GM18858 (cell line): ENCODE measurements around the gene CLIP2.
"Not testable (repeated sequence)": the region's sequence is repeated elsewhere in the genome, so short reads cannot be mapped to it uniquely, and the experiment has no call there.

Source experiments
- ATAC-seq: cut with Tn5 transposase; IDR thresholded peaks from one replicate; pipeline ENCODE4 v1.9.1; 2021; ENCODE audit not compliant: unreplicated experiment

Gene CLIP2

DNA sequence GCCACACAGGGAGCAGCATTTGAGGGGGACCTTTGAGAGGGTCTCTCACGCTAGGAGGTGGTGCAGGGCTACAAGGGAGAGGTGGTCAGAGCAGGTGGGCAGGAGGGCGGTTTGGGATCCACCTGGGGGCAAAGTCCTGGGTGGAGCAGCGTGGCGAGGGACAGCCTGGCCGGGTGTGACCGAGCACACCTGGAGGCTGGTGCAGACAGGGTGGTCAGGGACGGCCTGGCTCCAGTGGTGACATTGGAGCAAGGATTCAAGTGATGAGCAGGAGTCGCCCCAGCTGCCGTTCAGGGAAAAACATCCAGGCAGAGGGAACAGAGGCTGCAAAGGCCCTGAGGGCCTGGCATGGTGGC is 36.0 kb downstream of the CLIP2 start:
- ATAC-seq = no peak

DNA sequence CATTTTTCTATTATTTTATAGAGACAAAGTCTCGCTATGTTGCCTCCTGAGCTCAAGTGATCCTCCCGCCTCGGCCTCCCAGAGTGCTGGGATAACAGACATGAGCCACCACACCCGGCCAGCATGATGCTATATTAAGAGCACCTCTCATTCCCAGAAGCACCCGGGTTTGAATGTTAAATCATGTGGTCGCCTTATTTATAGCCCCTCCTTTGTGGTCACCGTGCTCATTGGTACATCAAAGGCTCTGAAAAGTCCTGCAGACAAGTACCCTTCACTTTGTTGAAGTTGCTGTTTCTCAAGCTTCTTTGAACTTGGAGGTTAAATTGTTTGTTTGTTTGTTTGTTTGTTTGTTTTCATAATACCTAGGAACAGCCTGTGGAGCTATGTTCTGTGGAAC is 40.0 kb downstream of the CLIP2 start:
- ATAC-seq = no peak

DNA sequence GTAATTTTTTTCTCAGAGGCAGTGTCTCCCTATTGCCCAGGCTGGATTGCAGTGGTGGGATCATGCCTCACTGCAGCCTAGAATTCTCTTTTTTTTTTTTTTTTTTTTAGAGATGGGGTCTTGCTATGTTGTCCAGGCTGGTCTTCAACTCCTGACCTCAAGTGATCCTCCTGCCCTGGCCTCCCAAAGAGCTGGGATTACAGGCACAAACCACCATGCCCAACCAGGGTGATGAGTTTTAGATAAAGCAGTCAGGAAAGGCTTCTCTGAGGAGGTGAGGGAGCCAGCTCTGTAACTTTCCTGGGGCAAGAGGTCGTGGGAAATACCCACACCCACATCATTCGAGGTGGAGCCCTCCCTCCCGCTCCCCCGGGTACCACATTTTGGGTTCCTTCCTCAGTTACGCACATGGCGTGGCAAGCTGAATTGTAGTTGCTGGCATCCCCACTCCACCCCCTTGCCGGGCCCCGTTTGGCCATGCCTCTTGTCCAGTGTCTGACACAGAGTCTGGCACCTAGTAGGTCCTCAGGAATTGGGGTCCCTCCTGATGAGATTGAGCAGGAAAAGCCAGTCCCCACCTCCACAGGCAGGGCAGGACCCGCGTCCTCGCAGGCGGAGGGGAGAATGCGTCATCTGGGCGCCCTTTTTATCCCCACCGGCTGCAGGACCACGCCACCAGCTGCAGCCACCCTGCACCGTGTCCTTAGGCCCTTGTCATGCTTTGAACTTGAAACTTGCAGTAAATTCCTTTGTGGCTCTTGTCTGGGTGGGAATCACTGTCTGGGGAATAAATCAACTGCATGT is 43.4 kb downstream of the CLIP2 start:
- ATAC-seq = no peak

GRCh38 chr7:74334030-74334429 is 44.8 kb downstream of the CLIP2 start:
- no peak for ATAC-seq

DNA sequence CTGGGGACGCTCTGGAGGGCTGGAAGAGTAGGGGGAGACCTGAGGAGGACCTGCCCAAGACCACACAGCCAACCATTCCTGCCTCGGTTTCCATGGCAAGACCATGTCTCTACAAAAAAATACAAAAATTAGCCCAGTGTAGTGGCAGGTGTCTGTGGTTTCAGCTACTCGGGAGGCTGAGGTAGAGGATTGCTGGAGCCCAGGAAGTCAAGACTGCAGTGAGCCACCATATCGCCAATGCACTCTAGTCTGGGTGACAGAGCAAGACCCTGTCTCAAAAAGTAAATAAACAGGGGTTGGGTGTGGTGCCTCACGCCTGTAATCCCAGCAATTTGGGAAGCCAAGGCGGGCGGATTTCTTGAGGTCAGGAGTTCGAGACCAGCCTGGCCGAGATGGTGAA is 48.7 kb downstream of the CLIP2 start:
- no peak for ATAC-seq

DNA sequence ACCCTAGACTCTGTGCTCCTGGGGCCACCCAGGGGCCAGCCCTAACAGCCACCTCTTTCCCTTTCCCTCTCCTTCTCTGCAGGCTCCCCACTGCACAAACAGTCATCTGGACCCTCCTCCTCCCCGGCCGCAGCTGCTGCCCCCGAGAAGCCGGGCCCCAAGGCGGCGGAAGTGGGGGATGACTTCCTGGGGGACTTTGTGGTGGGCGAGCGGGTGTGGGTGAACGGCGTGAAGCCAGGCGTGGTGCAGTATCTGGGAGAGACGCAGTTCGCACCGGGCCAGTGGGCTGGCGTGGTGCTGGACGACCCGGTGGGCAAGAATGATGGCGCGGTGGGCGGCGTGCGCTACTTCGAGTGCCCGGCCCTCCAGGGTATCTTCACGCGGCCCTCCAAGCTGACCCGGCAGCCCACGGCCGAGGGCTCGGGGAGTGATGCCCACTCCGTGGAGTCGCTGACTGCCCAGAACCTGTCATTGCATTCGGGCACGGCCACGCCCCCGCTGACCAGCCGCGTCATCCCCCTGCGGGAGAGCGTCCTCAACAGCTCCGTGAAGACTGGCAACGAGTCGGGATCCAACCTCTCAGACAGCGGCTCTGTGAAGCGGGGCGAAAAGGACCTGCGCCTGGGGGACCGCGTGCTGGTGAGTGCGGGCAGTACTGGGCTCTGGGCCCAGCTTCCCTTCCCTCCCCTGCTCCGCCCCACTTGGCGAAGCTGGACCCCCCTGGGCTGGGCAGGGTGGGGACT is 49.3 kb downstream of the CLIP2 start:
- no peak for ATAC-seq

DNA sequence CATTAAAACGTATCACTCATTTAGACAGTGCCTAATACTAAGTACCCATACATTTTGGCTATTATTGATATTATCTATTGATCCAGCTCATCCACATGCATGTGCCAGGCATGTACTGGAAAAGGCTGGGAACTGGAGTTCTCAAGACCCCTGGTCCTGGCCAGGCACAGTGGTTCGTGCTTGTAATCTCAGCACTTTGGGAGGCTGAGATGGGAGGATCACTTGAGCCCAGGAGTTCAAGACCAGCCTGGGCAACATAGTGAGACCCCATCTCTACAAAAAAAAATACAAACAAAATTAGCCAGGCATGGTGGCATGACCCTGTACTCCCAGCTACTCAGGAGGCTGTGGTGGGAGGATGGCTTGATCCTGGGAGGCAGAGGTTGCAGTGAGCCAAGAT is 50.4 kb downstream of the CLIP2 start:
- not testable (repeated sequence) for ATAC-seq

GRCh38 chr7:74343281-74344131 is 54.3 kb downstream of the CLIP2 start:
- ATAC-seq = no peak

- no peak for ATAC-seq
Measured at GRCh38 chr7:74344132-74344496, 54.9 kb downstream of the CLIP2 start.

DNA sequence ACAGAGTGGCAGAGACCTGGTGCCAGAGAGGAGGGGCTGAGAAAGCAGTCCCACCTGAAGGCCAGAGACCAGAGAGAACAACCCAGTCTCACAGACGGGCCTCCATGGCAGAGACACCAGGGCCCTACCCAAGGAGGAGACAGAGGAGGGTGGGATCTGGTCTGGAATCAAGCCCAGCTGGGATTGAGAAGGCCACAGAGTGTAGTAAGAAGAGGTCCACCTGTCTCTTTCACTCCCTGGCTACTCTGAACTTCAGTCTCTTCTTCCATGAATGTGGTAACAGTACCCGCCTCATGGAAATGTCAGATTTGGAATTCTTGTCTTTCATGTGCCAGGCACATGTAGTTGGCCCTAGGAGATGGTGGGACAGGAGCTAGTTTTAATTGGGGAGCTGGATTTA is 55.6 kb downstream of the CLIP2 start:
- ATAC-seq = no peak

GRCh38 chr7:74345970-74346369 is 56.8 kb downstream of the CLIP2 start:
- ATAC-seq = no peak

- no peak for ATAC-seq
Measured at GRCh38 chr7:74349621-74350020, 60.4 kb downstream of the CLIP2 start.

- no peak for ATAC-seq
Measured at GRCh38 chr7:74350751-74351150, 61.5 kb downstream of the CLIP2 start.

GRCh38 chr7:74351836-74352235 is 62.6 kb downstream of the CLIP2 start:
- no peak for ATAC-seq

DNA sequence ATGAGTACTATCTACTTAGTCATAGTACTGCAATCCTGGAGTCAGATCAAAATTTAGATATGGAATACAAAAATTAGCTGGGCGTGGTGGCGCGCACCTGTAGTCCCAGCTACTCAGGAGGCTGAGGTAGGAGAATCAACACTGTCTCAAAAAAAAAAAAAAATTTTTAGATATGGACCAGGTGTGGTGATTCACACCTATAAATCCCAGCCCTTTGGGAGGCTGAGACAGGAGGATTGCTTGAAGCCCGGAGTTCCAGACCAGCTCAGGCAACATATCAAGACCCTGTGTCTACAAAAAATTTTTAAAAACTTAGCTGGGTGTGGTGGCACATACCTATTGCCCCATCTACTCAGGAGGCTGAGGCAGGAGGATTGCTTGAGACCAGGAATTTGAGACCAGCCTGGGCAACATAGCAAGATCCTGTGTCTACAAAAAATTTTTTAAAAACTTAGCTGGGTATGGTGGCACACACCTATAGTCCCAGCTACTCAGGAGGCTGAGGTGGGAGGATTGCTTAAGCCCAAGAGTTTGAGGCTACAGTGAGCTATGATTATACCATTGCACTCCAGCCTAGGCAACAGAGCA is 63.4 kb downstream of the CLIP2 start:
- not testable (repeated sequence) for ATAC-seq

DNA sequence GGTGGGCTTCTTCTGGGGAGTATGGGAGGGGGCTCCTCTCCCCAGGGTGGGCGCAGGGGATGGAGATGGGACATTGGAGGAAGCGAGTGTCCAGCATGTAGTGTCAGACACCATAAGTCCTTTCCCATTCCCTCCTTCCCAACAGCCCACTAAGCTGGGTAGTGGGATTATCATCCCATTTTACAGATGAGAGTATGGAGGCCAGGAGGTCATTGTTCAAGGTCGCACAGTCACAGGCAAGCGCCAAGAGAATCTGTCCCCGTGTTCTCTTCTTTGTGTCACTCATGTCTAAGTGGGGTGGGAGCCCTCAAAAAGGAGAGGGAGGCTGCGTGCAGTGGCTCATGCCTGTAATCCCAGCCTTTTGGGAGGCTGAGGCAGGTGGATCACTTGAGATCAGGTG is 64.8 kb downstream of the CLIP2 start:
- no peak for ATAC-seq

- ATAC-seq = no peak
Measured at GRCh38 chr7:74355091-74355490, 65.9 kb downstream of the CLIP2 start.

- ATAC-seq = no peak
Measured at GRCh38 chr7:74356589-74357315, 67.5 kb downstream of the CLIP2 start.

DNA sequence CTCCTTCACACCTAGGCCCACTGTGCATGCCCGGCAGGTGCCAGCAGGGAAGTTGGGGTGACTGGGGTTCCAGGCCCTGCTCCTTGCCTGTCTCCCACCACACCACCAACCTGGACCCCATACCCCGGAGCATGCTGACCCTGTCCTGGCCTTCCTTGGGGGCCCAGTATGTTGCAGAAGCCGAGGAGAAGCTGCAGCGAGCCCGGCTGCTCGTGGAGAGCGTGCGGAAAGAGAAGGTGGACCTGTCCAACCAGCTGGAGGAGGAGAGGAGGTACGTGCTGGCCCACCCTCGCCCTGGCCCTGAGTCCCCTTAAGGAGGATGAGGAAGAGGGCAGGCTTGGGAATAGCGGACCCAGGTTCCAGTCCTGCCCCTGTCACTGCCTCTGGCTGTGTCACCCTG is 70.8 kb downstream of the CLIP2 start:
- no peak for ATAC-seq

DNA sequence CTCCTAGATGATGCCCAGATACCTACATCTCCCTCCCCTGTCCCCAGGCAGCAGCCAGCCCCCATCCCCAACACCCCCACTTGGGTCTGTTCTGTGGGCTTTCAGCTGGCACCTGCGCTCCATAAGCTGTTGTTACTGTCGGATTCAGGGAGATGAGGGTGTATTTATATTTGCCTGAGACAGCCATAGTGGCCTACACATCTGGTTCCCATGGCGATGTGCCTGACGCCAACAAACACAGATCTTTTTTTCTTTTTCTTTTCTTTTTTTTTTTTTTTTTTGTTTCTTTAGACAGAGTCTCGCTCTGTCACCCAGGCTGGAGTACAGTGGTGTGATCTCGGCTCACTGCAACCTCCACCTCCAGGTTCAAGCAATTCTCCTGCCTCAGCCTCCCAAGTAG is 73.1 kb downstream of the CLIP2 start:
- ATAC-seq = no peak

DNA sequence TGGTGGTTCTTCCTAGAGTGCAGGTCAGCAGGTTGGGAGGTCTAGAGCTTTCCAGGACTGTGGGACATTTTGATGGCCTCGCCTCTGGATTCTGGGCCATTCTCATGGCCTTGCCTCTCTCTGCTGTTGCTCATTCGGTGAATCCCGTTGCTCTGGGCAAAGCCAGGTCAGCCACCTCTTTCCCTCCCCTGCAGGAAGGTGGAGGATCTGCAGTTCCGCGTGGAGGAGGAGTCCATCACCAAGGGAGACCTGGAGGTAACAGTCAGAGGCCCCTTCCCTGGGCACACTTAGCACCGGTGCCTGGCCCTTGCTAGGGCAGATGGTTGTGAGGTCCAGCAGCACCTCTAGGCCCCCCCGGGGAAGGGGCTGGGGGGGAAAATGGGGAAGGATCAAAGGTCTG is 74.9 kb downstream of the CLIP2 start:
- ATAC-seq = no peak
